ENCODE measurements around the gene LRRC8E. TPM values are rescaled to one million over a fixed set of nuclear protein-coding genes. Genes with fewer than 3 reads are reported as not detected.

The LRRC8E gene
- total RNA-seq, 1 experiment from 2014 or later, result 3.0 TPM

GRCh38 chr19:7933411-7933810 lies 45.1 kb downstream of the LRRC8E start (continued):
- TF ChIP-seq PREB (CRISPR knock-in tag; IDR thresholded peaks at IDR 0.05; ENCODE audit: borderline replicate concordance), result no peak

- TF ChIP-seq, protein P1, sequence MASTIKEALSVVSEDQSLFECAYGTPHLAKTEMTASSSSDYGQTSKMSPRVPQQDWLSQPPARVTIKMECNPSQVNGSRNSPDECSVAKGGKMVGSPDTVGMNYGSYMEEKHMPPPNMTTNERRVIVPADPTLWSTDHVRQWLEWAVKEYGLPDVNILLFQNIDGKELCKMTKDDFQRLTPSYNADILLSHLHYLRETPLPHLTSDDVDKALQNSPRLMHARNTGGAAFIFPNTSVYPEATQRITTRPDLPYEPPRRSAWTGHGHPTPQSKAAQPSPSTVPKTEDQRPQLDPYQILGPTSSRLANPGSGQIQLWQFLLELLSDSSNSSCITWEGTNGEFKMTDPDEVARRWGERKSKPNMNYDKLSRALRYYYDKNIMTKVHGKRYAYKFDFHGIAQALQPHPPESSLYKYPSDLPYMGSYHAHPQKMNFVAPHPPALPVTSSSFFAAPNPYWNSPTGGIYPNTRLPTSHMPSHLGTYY (CRISPR knock-in tag; IDR thresholded peaks at IDR 0.05), result no peak
- TF ChIP-seq, protein P2, sequence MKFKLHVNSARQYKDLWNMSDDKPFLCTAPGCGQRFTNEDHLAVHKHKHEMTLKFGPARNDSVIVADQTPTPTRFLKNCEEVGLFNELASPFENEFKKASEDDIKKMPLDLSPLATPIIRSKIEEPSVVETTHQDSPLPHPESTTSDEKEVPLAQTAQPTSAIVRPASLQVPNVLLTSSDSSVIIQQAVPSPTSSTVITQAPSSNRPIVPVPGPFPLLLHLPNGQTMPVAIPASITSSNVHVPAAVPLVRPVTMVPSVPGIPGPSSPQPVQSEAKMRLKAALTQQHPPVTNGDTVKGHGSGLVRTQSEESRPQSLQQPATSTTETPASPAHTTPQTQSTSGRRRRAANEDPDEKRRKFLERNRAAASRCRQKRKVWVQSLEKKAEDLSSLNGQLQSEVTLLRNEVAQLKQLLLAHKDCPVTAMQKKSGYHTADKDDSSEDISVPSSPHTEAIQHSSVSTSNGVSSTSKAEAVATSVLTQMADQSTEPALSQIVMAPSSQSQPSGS (CRISPR knock-in tag; IDR thresholded peaks at IDR 0.05; ENCODE audit: borderline replicate concordance, low read depth), result no peak
- TF ChIP-seq, protein P3, sequence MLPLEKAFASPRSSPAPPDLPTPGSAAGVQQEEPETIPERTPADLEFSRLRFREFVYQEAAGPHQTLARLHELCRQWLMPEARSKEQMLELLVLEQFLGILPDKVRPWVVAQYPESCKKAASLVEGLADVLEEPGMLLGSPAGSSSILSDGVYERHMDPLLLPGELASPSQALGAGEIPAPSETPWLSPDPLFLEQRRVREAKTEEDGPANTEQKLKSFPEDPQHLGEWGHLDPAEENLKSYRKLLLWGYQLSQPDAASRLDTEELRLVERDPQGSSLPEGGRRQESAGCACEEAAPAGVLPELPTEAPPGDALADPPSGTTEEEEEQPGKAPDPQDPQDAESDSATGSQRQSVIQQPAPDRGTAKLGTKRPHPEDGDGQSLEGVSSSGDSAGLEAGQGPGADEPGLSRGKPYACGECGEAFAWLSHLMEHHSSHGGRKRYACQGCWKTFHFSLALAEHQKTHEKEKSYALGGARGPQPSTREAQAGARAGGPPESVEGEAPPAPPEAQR (CRISPR knock-in tag; IDR thresholded peaks at IDR 0.05), result no peak
- TF ChIP-seq JUN (CRISPR knock-in tag; IDR thresholded peaks at IDR 0.05), result no peak
- H3K9me3 Mint-ChIP-seq, result no peaks in the 10 kb centered on the region
- CTCF ChIA-PET, result interaction anchor here (1.0 kb wide), 1 partner anchor 10 kb away, joined by 5 read pairs; the partner anchor contains the start of gene TIMM44
- H3K27me3 Mint-ChIP-seq (ENCODE audit: low read depth), result no peaks in the 10 kb centered on the region
- no peak for DNase-seq (ENCODE audit: low spot score)
- H3K27ac Mint-ChIP-seq, result no peak overlapping the region
- peaks cover 41% of the 10 kb centered on the region for H3K36me3 Mint-ChIP-seq
- POLR2A ChIA-PET, result no interaction called here
- no peaks in the 10 kb centered on the region for H3K4me1 Mint-ChIP-seq
- no peak overlapping the region for H3K4me3 Mint-ChIP-seq
- ATAC-seq, result no peak
Measured at GRCh38 chr19:7933828-7934725, 45.8 kb downstream of the LRRC8E start.

DNA sequence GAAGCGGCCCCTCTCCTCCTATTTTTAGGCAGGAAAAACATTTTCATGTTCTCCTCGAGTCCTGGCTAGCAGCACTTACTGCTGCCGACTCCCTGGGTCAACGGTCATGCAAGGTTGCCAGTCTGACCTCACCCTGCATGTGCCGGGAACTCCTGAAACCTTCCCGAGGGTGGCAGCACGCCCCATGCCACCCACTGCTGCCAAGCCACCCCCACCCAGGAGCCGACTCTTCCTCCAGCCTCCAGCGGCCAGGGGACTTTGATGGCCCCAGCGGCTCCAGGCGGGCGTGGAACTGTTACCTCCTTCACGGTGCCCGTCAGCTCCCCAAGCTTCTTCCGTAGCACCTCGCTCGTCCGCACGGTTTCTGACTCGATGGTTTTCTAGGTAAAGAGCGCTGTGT lies 46.5 kb downstream of the LRRC8E start:
- no peak overlapping the region for H3K4me3 Mint-ChIP-seq
- H3K27me3 Mint-ChIP-seq (ENCODE audit: low read depth), result no peaks in the 10 kb centered on the region
- CTCF ChIA-PET, result interaction anchor here (1.7 kb wide), 1 partner anchor 9 kb away, joined by 7 read pairs; the partner anchor contains the start of gene TIMM44
- no peaks in the 10 kb centered on the region for H3K4me1 Mint-ChIP-seq
- ATAC-seq, result no peak
- no peaks in the 10 kb centered on the region for H3K9me3 Mint-ChIP-seq
- POLR2A ChIA-PET, result no interaction called here
- peaks cover 42% of the 10 kb centered on the region for H3K36me3 Mint-ChIP-seq
- no peak for DNase-seq (ENCODE audit: low spot score)
- H3K27ac Mint-ChIP-seq, result no peak overlapping the region
- TF ChIP-seq, protein P4, sequence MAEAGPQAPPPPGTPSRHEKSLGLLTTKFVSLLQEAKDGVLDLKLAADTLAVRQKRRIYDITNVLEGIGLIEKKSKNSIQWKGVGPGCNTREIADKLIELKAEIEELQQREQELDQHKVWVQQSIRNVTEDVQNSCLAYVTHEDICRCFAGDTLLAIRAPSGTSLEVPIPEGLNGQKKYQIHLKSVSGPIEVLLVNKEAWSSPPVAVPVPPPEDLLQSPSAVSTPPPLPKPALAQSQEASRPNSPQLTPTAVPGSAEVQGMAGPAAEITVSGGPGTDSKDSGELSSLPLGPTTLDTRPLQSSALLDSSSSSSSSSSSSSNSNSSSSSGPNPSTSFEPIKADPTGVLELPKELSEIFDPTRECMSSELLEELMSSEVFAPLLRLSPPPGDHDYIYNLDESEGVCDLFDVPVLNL (CRISPR knock-in tag; IDR thresholded peaks at IDR 0.05; ENCODE audit: borderline replicate concordance, low read depth), result no peak
- no peak for TF ChIP-seq GABPB1 (CRISPR knock-in tag; IDR thresholded peaks at IDR 0.05)
- TF ChIP-seq, protein P5, sequence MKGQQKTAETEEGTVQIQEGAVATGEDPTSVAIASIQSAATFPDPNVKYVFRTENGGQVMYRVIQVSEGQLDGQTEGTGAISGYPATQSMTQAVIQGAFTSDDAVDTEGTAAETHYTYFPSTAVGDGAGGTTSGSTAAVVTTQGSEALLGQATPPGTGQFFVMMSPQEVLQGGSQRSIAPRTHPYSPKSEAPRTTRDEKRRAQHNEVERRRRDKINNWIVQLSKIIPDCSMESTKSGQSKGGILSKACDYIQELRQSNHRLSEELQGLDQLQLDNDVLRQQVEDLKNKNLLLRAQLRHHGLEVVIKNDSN (CRISPR knock-in tag; IDR thresholded peaks at IDR 0.05), result no peak
- no peak for TF ChIP-seq NFE2L1 (CRISPR knock-in tag; IDR thresholded peaks at IDR 0.05)
- no peak for TF ChIP-seq SOX15 (CRISPR knock-in tag; IDR thresholded peaks at IDR 0.05)
- TF ChIP-seq ZNF281 (CRISPR knock-in tag; IDR thresholded peaks at IDR 0.05), result no peak
- no peak for TF ChIP-seq HMGA2 (CRISPR knock-in tag; IDR thresholded peaks at IDR 0.05)
- no peak for TF ChIP-seq ELF4 (CRISPR knock-in tag; IDR thresholded peaks at IDR 0.05; ENCODE audit: low read depth)
- no peak for TF ChIP-seq ZNF423 (CRISPR knock-in tag; IDR thresholded peaks at IDR 0.05)
- TF ChIP-seq TCF7 (CRISPR knock-in tag; IDR thresholded peaks at IDR 0.05; ENCODE audit: low read depth), result no peak
- no peak for TF ChIP-seq TP53 (CRISPR knock-in tag; IDR thresholded peaks at IDR 0.05)
- TF ChIP-seq ZNF416 (CRISPR knock-in tag; IDR thresholded peaks at IDR 0.05), result no peak
- no peak for TF ChIP-seq ESRRA (CRISPR knock-in tag; IDR thresholded peaks at IDR 0.05; ENCODE audit: borderline replicate concordance)
- TF ChIP-seq CREB1 (CRISPR knock-in tag; IDR thresholded peaks at IDR 0.05), result no peak

Data from WTC11 (cell line).